Measurements from ENCODE around the gene AGPAT2.
"Not testable (repeated sequence)": the region's sequence is repeated elsewhere in the genome, so short reads cannot be mapped to it uniquely, and the experiment has no call there.

The AGPAT2 gene

GRCh38 chr9:136720898-136721338 lies 33.7 kb upstream of the AGPAT2 start:
- DNase-seq (ENCODE audit: low read depth in 1 of 2, low spot score in 1 of 2) = no peak

- DNase-seq (ENCODE audit: low read depth in 1 of 2, low spot score in 1 of 2) = no peak
Measured at GRCh38 chr9:136720251-136720897, 33.1 kb upstream of the AGPAT2 start.

- no peak for DNase-seq (ENCODE audit: low read depth in 1 of 2, low spot score in 1 of 2)
Measured at GRCh38 chr9:136719195-136719880, 32.1 kb upstream of the AGPAT2 start.

- no peak for DNase-seq (ENCODE audit: low read depth in 1 of 2, low spot score in 1 of 2)
Measured at GRCh38 chr9:136718345-136719194, 31.3 kb upstream of the AGPAT2 start.

- DNase-seq (ENCODE audit: low read depth in 1 of 2, low spot score in 1 of 2) = no peak
Measured at GRCh38 chr9:136717399-136717798, 30.1 kb upstream of the AGPAT2 start.

- no peak for DNase-seq (ENCODE audit: low read depth in 1 of 2, low spot score in 1 of 2)
Measured at GRCh38 chr9:136714893-136715274, 27.6 kb upstream of the AGPAT2 start.

- no peak for DNase-seq (ENCODE audit: low read depth in 1 of 2, low spot score in 1 of 2)
Measured at GRCh38 chr9:136714096-136714892, 27.0 kb upstream of the AGPAT2 start.

- DNase-seq (ENCODE audit: low read depth in 1 of 2, low spot score in 1 of 2) = no peak
Measured at GRCh38 chr9:136713550-136713949, 26.3 kb upstream of the AGPAT2 start.

GRCh38 chr9:136712690-136713544 lies 25.7 kb upstream of the AGPAT2 start:
- no peak for DNase-seq (ENCODE audit: low read depth in 1 of 2, low spot score in 1 of 2)

- no peak for DNase-seq (ENCODE audit: low read depth in 1 of 2, low spot score in 1 of 2)
Measured at GRCh38 chr9:136711751-136712689, 24.8 kb upstream of the AGPAT2 start, which contains the start of gene DIPK1B. TSS of gene DIPK1B (plus strand) at chr9:136712572. CDS start at chr9:136712666, 94 bp downstream.

GRCh38 chr9:136711219-136711648 lies 24.0 kb upstream of the AGPAT2 start:
- DNase-seq (ENCODE audit: low read depth in 1 of 2, low spot score in 1 of 2) = not testable (repeated sequence)

GRCh38 chr9:136710543-136710942 lies 23.3 kb upstream of the AGPAT2 start:
- DNase-seq (ENCODE audit: low read depth in 1 of 2, low spot score in 1 of 2) = no peak

- no peak for DNase-seq (ENCODE audit: low read depth in 1 of 2, low spot score in 1 of 2)
Measured at GRCh38 chr9:136709454-136710109, 22.3 kb upstream of the AGPAT2 start.

GRCh38 chr9:136707849-136708517 lies 20.7 kb upstream of the AGPAT2 start:
- no peak for DNase-seq (ENCODE audit: low read depth in 1 of 2, low spot score in 1 of 2)

GRCh38 chr9:136707011-136707410 lies 19.8 kb upstream of the AGPAT2 start:
- DNase-seq (ENCODE audit: low read depth in 1 of 2, low spot score in 1 of 2) = no peak

GRCh38 chr9:136705564-136705963 lies 18.3 kb upstream of the AGPAT2 start:
- DNase-seq (ENCODE audit: low read depth in 1 of 2, low spot score in 1 of 2) = no peak

GRCh38 chr9:136704741-136705140 lies 17.5 kb upstream of the AGPAT2 start:
- DNase-seq (ENCODE audit: low read depth in 1 of 2, low spot score in 1 of 2) = not testable (repeated sequence)
